Hematopoietic multipotent progenitor cell treated with erythropoietin and hydrocortisone succinate and interleukin-3 and kit ligand, for 6 days (in vitro differentiated cells): Measurements from ENCODE around the gene FMN2.

Experiments
- DNase-seq: peaks from one replicate; pipeline ENCODE4 v3.0.0-alpha.2; 2015

Gene FMN2

GRCh38 chr1:240091614-240092300 lies at the start of gene FMN2:
Gene FMN2 (plus strand): TSS chr1:240091883. CDS start chr1:240092110, 227 bp downstream.
- DNase-seq = peak; percentile 23

- no peak for DNase-seq
Observed at GRCh38 chr1:240044620-240045019, 47.1 kb upstream of the FMN2 start.

GRCh38 chr1:240046000-240046399 lies 45.7 kb upstream of the FMN2 start:
- DNase-seq = no peak

- no peak for DNase-seq
Observed at GRCh38 chr1:240054109-240054701, 37.5 kb upstream of the FMN2 start.

- no peak for DNase-seq
Observed at GRCh38 chr1:240055936-240056335, 35.7 kb upstream of the FMN2 start.

GRCh38 chr1:240056350-240056749 lies 35.3 kb upstream of the FMN2 start:
- no peak for DNase-seq

GRCh38 chr1:240058049-240058448 lies 33.6 kb upstream of the FMN2 start:
- DNase-seq = no peak

- DNase-seq = no peak
Observed at GRCh38 chr1:240068961-240069360, 22.7 kb upstream of the FMN2 start.

- no peak for DNase-seq
Observed at GRCh38 chr1:240070188-240070587, 21.5 kb upstream of the FMN2 start.

- no peak for DNase-seq
Observed at GRCh38 chr1:240073097-240073496, 18.6 kb upstream of the FMN2 start.

GRCh38 chr1:240074422-240074821 lies 17.3 kb upstream of the FMN2 start:
- no peak for DNase-seq

GRCh38 chr1:240074908-240075307 lies 16.8 kb upstream of the FMN2 start:
- DNase-seq = no peak

- no peak for DNase-seq
Observed at GRCh38 chr1:240084337-240084736, 7.3 kb upstream of the FMN2 start.

- no peak for DNase-seq
Observed at GRCh38 chr1:240084749-240085148, 6.9 kb upstream of the FMN2 start.

GRCh38 chr1:240086726-240087125 lies 5.0 kb upstream of the FMN2 start:
- no peak for DNase-seq

- no peak for DNase-seq
Observed at GRCh38 chr1:240090014-240090413, 1.7 kb upstream of the FMN2 start.

GRCh38 chr1:240090957-240091600 lies 604 bp upstream of the FMN2 start:
- DNase-seq = no peak

- no peak for DNase-seq
Observed at GRCh38 chr1:240092301-240093119, 827 bp downstream of the FMN2 start.

- DNase-seq = no peak
Observed at GRCh38 chr1:240093120-240093961, 1.7 kb downstream of the FMN2 start.

- no peak for DNase-seq
Observed at GRCh38 chr1:240094041-240094722, 2.5 kb downstream of the FMN2 start.

GRCh38 chr1:240096974-240097373 lies 5.3 kb downstream of the FMN2 start:
- no peak for DNase-seq

GRCh38 chr1:240098534-240098933 lies 6.9 kb downstream of the FMN2 start:
- no peak for DNase-seq
